Stimulated activated CD4-positive, alpha-beta T cell treated with anti-CD3 and anti-CD28 coated beads, Interleukin-1b, Interleukin-23, amount 100 ng/mL, for 1 hour (primary cell): ENCODE data around the gene GRK2.
"Not testable (repeated sequence)": the region's sequence is repeated elsewhere in the genome, so short reads cannot be mapped to it uniquely, and the experiment has no call there.

ENCODE experiments used
- DNase-seq, 2 donors: peaks; one replicate each; pipeline ENCODE4 v3.0.0-alpha.2; 2020; ENCODE audit warnings: low read depth in 2 of 2

GRK2 gene

GRCh38 chr11:67266449-67267187 is at the start of gene GRK2:
TSS of gene GRK2 (plus strand) at chr11:67266473. CDS start at chr11:67266700, 227 bp downstream.
- no peak for DNase-seq

- no peak for DNase-seq
Measured at GRCh38 chr11:67227726-67228125, 38.5 kb upstream of the GRK2 start.

GRCh38 chr11:67230406-67230805 is 35.9 kb upstream of the GRK2 start:
- DNase-seq = no peak

GRCh38 chr11:67230886-67231285 is 35.4 kb upstream of the GRK2 start:
- DNase-seq = no peak

GRCh38 chr11:67233584-67234190 is 32.6 kb upstream of the GRK2 start:
- no peak for DNase-seq

- DNase-seq = not testable (repeated sequence)
Measured at GRCh38 chr11:67234571-67234970, 31.7 kb upstream of the GRK2 start.

- DNase-seq = no peak
Measured at GRCh38 chr11:67237574-67237973, 28.7 kb upstream of the GRK2 start.

- no peak for DNase-seq
Measured at GRCh38 chr11:67238894-67239782, 27.1 kb upstream of the GRK2 start.

- peak; percentile 86 to 93 for DNase-seq
Measured at GRCh38 chr11:67239783-67240575, 26.3 kb upstream of the GRK2 start.

GRCh38 chr11:67240576-67241389 is 25.5 kb upstream of the GRK2 start:
- DNase-seq = peak; percentile 53 to 60

- no peak for DNase-seq
Measured at GRCh38 chr11:67242548-67242947, 23.7 kb upstream of the GRK2 start.

- no peak for DNase-seq
Measured at GRCh38 chr11:67243051-67243450, 23.2 kb upstream of the GRK2 start.

- no peak for DNase-seq
Measured at GRCh38 chr11:67245046-67245445, 21.2 kb upstream of the GRK2 start.

- DNase-seq = no peak
Measured at GRCh38 chr11:67247946-67248550, 18.2 kb upstream of the GRK2 start.

GRCh38 chr11:67248653-67249052 is 17.6 kb upstream of the GRK2 start:
- no peak for DNase-seq

GRCh38 chr11:67250059-67251043 is 15.9 kb upstream of the GRK2 start:
- no peak for DNase-seq

GRCh38 chr11:67251841-67252240 is 14.4 kb upstream of the GRK2 start:
- DNase-seq = no peak

- DNase-seq = no peak
Measured at GRCh38 chr11:67252831-67253239, 13.4 kb upstream of the GRK2 start.
